T follicular helper cell (primary cell): ENCODE data around the gene TBC1D14.
A peak's percentile ranks its signal among the peaks of the same experiment; 100 is the strongest.
"Not testable (repeated sequence)": the region's sequence is repeated elsewhere in the genome, so short reads cannot be mapped to it uniquely, and the experiment has no call there.

Experiments used
- DNase-seq: peaks from one replicate; pipeline ENCODE4 v3.0.0-alpha.2; 2020; ENCODE audit warnings: low read depth

The TBC1D14 gene

GRCh38 chr4:6890971-6891370 lies 18.7 kb upstream of the TBC1D14 start:
- not testable (repeated sequence) for DNase-seq

GRCh38 chr4:6891436-6892170 lies 18.0 kb upstream of the TBC1D14 start:
- no peak for DNase-seq

DNA sequence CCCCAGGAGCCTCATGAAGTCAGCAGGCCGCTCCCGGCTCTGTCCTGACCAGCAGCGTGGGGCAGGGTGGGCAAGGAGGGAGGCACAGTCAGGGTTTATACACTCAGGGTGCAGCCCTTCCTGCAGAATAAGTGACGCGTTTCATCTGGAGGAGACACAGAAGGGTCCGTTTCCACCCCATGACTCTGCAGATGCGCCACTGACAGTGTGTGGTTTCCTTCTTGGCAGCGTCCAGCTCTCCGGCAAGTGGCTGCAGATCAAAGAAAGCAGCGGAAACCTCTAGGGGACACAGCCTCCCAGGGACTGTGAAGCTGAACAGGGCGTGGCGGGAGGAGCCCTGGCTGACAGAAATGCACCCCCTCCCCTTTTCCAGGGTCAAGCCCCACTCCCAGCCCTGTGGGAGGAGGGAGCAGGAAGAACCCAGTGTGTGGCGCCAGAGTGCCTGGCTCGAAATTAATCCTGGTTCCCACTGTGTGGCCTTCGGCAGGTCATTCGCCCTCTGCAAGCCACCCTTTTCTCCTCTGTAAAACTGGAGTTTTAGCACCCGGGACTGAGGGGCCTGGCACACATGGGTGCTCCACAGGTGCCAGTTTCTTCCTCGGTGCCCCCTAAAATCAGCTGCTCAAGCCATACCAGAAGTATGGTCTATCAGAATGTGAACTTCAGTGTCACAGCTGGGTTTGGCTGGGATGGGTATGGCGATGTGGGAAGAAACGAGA lies 17.3 kb upstream of the TBC1D14 start:
- DNase-seq: no peak

DNA sequence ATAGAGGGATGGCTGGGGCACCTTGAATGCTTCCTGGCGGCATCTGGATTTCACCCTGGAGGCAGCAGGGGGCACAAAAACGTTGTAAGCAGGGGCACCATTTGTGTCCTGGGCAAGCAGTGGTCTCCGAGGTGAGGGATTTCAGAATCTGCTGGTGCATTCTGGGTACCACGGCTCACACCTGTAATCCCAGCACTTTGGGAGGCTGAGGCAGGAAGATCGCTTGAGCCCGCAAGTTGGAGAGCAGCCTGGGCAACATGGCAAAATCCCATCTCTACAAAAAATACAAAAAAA lies 16.8 kb upstream of the TBC1D14 start:
- DNase-seq: no peak

- no peak for DNase-seq
These were observed 16.1 kb upstream of the TBC1D14 start for GRCh38 chr4:6893449-6894085.

DNA sequence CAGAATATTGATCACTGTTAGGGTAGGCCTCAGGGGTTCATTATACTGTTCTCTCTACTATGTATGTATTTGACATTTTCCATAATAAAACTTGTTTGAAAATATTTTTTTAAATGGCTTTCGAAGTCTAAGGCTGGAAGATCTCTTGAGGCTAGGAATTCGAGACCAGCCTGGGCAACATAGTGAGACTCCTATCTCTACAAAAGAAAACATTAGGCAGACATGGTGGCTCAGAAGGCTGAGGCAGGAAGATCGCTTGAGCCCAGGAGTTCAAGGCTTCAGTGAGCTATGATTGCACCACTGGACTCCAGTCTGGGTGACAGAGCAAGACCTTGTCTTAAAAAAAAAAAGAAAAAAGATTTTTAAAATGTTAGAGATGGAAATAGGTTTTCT lies 15.5 kb upstream of the TBC1D14 start:
- DNase-seq: no peak

DNA sequence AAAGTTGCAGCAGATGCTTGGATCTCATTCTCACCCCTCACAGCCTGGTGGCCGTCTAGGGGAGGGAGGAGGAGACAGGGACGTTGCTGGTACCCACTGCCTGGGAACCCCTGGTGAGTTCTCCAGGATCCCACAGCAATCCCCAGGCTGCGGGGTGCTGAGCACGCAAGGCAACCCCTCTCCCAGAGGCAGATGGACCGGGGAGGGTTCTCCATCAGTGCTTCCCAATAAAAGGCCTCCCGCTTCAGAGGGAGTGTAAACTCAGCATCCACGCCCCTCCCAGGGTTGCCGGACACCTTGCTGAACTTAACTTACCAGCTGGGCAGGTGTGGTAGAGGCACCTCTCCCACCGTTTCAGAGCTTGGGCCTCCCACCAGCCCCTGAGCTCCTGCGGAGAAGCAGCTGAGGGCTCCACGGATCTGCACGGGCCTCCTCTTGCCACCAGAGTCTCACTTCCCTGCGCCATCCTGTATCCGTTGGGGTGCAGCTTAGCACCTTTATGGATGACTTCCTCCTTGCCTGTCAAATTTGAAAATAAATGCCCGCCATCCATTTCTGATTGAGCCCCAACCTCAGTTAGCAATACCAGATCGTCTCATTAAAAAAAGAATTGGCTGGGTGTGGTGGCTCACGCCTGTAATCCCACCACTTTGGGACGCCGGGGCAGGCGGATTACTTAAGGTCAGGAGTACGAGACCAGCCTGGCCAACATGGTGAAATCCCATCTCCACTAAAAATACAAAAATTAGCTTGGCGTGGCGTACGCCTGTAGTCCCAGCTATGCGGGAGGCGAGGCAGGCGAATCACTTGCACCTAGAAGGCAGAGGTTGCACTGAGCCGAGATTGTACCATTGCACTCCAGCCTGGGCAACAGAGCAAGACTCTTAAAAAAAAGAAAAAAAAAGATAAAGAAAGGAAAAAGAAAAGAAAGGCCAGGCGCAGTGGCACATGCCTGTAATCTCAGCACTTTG lies 14.8 kb upstream of the TBC1D14 start:
- DNase-seq: no peak

- DNase-seq: no peak
These were observed 13.6 kb upstream of the TBC1D14 start for GRCh38 chr4:6896035-6896434.

GRCh38 chr4:6898763-6899162 lies 10.9 kb upstream of the TBC1D14 start:
- no peak for DNase-seq

DNA sequence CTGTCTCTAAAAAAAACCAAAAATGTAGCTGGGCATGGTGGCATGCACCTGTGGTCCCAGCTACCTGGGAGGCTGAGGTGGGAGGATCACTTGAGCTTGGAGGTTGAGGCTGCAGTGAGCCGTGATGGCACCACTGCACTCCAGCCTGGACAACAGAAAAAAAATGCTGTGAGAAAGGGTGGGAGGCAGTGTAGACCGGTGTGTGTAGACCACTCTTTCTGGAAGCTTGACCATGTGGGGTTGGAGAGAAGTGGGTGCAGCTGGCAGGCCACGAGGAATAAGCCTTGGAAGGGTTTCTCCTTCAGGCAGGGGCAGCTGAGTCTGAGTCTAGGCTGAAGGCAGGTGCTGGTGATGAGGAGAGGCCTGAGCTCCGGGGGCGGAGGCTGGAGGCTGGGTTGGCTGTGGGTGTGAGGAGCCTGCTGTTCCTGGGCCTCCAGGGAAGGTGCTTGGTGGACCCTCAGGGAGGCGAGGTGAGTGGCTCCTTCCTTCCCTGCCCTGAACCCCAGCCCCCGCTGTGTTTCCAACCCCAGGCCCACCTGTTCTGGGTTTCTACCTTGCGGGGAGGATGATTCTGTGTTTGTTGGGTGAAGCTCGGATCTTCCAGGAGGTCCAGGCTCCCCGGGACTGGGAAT lies 9.3 kb upstream of the TBC1D14 start:
- no peak for DNase-seq

GRCh38 chr4:6900956-6901355 lies 8.7 kb upstream of the TBC1D14 start:
- no peak for DNase-seq

DNA sequence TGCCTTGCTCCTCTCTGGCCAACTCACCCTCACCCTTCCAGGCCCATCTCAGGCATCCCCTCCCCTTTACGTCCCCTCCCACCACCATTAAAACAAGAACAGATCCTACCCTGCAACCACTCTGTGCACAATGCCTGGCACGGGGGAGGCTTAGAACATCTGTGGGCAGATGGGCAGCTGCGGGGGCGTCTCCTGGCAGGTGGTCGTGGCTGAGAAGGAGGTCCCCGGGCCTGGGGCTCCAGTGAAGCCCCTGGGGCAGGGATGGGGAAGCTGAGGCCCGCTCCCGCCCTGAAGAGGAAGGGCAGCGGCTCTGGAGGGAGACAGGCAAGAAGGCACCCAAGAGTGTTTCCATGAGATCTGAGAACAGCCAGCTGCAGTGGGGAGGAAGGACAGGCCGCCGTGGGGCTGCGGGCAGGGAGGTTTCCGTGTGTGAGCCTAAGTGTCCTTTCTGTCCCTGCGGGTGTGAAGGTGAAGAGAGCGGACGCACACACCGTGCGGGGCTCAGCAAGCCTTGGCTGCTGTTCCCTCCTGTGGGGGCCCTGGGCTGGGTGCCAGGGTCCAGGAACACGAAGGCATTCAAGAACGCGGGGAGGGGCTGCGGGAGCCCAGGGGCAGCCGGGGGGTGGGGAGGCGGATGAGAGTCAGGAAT lies 7.8 kb upstream of the TBC1D14 start:
- DNase-seq: no peak

DNA sequence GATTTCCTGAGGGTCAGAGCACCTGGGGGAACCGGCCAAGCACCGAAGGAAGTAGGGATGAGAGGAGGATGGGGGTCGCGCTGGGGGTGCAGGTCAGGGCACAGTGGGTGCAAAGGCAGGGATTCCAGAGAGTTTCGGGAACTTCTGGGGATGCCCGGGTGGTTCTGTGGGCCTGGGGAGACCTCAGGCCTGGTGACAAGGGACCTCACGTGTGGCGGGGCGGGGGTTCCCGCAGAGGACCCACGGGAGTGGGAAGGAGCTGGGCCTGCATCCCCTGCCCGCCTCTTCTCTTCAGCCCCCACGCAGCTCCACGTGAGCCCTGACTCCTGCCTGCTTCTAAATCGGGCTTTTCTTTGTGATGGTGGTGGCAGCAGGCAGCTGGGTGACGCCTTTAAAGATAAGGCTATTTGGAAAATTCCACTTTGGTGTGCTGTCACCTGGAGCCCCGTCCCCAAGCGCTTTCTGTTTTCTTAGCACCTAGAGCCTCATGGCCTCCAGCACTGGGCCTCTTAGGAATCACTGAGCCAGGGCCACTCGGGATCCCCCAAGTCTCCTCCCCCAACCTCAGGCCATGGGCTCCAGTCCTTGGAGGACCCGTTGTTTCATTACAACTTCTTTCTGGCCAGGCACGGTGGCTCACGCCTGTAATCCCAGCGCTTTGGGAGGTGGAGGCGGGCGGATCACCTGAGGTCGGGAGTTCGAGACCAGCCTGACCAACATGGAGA lies 7.1 kb upstream of the TBC1D14 start:
- DNase-seq: no peak

GRCh38 chr4:6905516-6906445 lies 3.8 kb upstream of the TBC1D14 start:
- no peak for DNase-seq

DNA sequence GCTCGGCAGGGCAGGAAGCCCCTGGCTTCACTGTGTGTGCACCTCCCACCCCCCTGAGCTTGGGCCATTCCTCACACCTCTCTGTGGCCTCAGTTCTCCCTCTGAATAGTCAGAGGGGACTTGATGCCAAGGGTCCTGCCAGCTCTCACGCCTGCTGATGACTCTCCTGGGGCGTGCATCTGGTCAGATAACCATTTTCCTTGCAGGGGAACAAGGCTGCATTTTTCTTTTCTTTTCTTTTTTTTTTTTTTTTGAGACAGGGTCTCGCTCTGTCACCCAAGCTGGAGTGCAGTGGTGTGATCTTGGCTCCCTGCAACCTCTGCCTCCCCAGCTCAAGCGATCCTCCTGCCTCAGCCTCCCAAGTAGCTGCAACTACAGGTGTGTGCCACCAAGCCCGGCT lies 3.1 kb upstream of the TBC1D14 start:
- DNase-seq: not testable (repeated sequence)

- no peak for DNase-seq
These were observed 1.9 kb upstream of the TBC1D14 start for GRCh38 chr4:6907658-6908191.

- no peak for DNase-seq
These were observed 1.1 kb upstream of the TBC1D14 start for GRCh38 chr4:6908432-6909112.

- peak; percentile 10 for DNase-seq
These were observed 329 bp downstream of the TBC1D14 start for GRCh38 chr4:6909970-6910339.
